ENCODE data around the gene KDM2A. TPM values are rescaled to one million over a fixed set of nuclear protein-coding genes. Genes with fewer than 3 reads are reported as not detected.

KDM2A gene
- total RNA-seq, 1 experiment from 2014 or later = 121 TPM

DNA sequence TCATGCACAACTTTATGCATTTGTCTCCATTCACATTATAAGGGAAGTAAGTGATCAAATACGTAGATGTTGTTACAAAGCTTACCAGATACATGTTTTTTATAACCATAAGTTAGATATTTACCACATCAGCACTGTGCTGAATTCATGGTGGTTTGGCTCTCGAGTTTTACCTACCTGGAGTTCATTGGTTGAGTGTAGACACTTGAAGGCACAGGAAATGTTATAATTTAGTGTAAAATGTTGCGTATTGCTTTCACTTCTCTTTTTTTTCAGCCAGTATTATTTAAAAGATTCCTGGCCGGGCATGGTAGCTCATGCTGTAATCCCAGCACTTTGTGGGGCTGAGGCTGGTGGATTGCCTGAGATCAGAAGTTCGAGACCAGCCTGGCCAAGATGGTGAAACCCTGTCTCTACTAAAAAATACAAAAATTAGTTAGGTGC lies 94.1 kb downstream of the KDM2A start:
- peaks cover 49% of the 10 kb centered on the region for H3K36me3 ChIP-seq (ENCODE audit: insufficient read depth, low read length, poor library complexity, severe bottlenecking)
- DNase-seq (ENCODE audit: low spot score) = no peak
- no peak for TF ChIP-seq EZH2 (IDR thresholded peaks at IDR 0.05; ENCODE audit: borderline replicate concordance, low read depth, low read length, poor library complexity, severe bottlenecking)
- TF ChIP-seq, protein P1, sequence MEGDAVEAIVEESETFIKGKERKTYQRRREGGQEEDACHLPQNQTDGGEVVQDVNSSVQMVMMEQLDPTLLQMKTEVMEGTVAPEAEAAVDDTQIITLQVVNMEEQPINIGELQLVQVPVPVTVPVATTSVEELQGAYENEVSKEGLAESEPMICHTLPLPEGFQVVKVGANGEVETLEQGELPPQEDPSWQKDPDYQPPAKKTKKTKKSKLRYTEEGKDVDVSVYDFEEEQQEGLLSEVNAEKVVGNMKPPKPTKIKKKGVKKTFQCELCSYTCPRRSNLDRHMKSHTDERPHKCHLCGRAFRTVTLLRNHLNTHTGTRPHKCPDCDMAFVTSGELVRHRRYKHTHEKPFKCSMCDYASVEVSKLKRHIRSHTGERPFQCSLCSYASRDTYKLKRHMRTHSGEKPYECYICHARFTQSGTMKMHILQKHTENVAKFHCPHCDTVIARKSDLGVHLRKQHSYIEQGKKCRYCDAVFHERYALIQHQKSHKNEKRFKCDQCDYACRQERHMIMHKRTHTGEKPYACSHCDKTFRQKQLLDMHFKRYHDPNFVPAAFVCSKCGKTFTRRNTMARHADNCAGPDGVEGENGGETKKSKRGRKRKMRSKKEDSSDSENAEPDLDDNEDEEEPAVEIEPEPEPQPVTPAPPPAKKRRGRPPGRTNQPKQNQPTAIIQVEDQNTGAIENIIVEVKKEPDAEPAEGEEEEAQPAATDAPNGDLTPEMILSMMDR (conservative IDR thresholded peaks at IDR 0.05; ENCODE audit: low read depth, low read length) = no peak
- H3K9me3 ChIP-seq (ENCODE audit: low read depth, low read length, poor library complexity, severe bottlenecking) = no peaks in the 10 kb centered on the region
- POLR2A ChIA-PET (ENCODE audit: low non-redundant PET) = no interaction called here
- no peak overlapping the region for H3K4me3 ChIP-seq (ENCODE audit: low read depth, low read length, poor library complexity, severe bottlenecking)
- no peaks in the 10 kb centered on the region for H3K27me3 ChIP-seq (replicated peaks; ENCODE audit: insufficient read depth, low read depth, low read length, poor library complexity)
- CTCF ChIA-PET = no interaction called here
- no TSS peak for BruUV-seq (replicated peaks)
- intact Hi-C loops (cut with micrococcal nuclease; ENCODE audit: unreplicated experiment) = no loop called here
- H3K4me1 ChIP-seq (ENCODE audit: insufficient read depth, low read length, poor library complexity, severe bottlenecking) = no peaks in the 10 kb centered on the region
- no peak overlapping the region for H3K27ac ChIP-seq (ENCODE audit: low read depth, low read length, poor library complexity, severe bottlenecking)

DNA sequence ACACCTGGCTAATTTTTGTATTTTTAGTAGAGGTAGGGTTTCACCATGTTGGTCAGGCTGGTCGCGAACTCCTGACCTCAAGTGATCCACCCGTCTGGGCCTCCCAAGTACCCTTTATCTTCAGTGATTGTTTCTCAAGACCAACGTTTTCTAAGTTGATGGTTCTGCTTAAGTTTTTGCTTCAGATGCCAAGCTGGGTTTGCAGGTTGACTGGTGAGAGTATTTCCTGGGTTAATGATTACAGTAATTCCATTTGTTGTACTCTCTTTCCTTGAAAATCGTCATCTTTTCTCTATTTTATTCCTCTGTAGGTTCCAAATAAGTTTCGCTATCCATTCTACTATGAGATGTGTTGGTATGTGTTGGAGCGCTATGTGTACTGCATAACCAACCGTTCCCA lies 108.7 kb downstream of the KDM2A start:
- no peaks in the 10 kb centered on the region for H3K4me1 ChIP-seq (ENCODE audit: insufficient read depth, low read length, poor library complexity, severe bottlenecking)
- BruUV-seq (replicated peaks) = no TSS peak

DNA sequence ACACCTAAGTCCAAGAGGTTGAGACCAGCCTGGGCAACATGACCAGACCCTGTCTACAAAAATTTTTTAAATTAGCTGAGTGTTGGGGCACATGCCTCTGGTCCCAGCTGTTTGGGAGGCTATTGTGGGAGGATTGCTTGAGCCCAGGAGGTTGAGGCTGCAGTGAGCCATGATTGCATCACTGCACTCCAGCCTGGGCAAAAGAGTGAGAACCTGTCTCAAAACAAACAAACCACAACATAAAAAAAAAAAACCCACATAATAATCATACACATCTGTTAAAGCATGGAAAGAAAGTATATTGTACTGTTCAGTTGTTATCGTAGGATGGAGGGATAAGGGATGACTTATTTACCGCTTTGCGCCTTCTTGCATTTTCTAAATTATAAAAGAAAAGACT lies 111.3 kb downstream of the KDM2A start:
- H3K9me3 ChIP-seq (ENCODE audit: low read depth, low read length, poor library complexity, severe bottlenecking) = no peaks in the 10 kb centered on the region
- ChIA-PET CTCF (interaction anchor here (0.6 to 0.7 kb wide), 3 partner anchors 16 to 152 kb away, joined by 3 to 4 read pairs (median 4); no protein-coding TSS in a partner anchor), POLR2A (ENCODE audit: low non-redundant PET) (no interaction called here)
- no peak for TF ChIP-seq EZH2 (IDR thresholded peaks at IDR 0.05; ENCODE audit: borderline replicate concordance, low read depth, low read length, poor library complexity, severe bottlenecking)
- TF ChIP-seq, protein P1 (conservative IDR thresholded peaks at IDR 0.05; ENCODE audit: low read depth, low read length) = no peak
- intact Hi-C loops (cut with micrococcal nuclease; ENCODE audit: unreplicated experiment) = no loop called here
- no peak overlapping the region for H3K27ac ChIP-seq (ENCODE audit: low read depth, low read length, poor library complexity, severe bottlenecking)
- H3K36me3 ChIP-seq (ENCODE audit: insufficient read depth, low read length, poor library complexity, severe bottlenecking) = peaks cover 52% of the 10 kb centered on the region
- no peak for DNase-seq (ENCODE audit: low spot score)
- H3K4me1 ChIP-seq (ENCODE audit: insufficient read depth, low read length, poor library complexity, severe bottlenecking) = no peaks in the 10 kb centered on the region
- no peaks in the 10 kb centered on the region for H3K27me3 ChIP-seq (replicated peaks; ENCODE audit: insufficient read depth, low read depth, low read length, poor library complexity)
- no peak overlapping the region for H3K4me3 ChIP-seq (ENCODE audit: low read depth, low read length, poor library complexity, severe bottlenecking)
- BruUV-seq (replicated peaks) = no TSS peak

More for the DNA sequence above, 108.7 kb downstream of the KDM2A start:
- no peak overlapping the region for H3K27ac ChIP-seq (ENCODE audit: low read depth, low read length, poor library complexity, severe bottlenecking)
- H3K36me3 ChIP-seq (ENCODE audit: insufficient read depth, low read length, poor library complexity, severe bottlenecking) = peaks cover 55% of the 10 kb centered on the region
- DNase-seq (ENCODE audit: low spot score) = no peak
- TF ChIP-seq EZH2 (IDR thresholded peaks at IDR 0.05; ENCODE audit: borderline replicate concordance, low read depth, low read length, poor library complexity, severe bottlenecking) = no peak
- TF ChIP-seq, protein P1 (conservative IDR thresholded peaks at IDR 0.05; ENCODE audit: low read depth, low read length) = no peak
- no peaks in the 10 kb centered on the region for H3K9me3 ChIP-seq (ENCODE audit: low read depth, low read length, poor library complexity, severe bottlenecking)
- intact Hi-C loops (cut with micrococcal nuclease; ENCODE audit: unreplicated experiment) = no loop called here
- no peaks in the 10 kb centered on the region for H3K27me3 ChIP-seq (replicated peaks; ENCODE audit: insufficient read depth, low read depth, low read length, poor library complexity)
- ChIA-PET CTCF (no interaction called here), POLR2A (ENCODE audit: low non-redundant PET) (no interaction called here)
- no peak overlapping the region for H3K4me3 ChIP-seq (ENCODE audit: low read depth, low read length, poor library complexity, severe bottlenecking)
